Measurements from ENCODE around the gene COCH.
"Not testable (repeated sequence)": the region's sequence is repeated elsewhere in the genome, so short reads cannot be mapped to it uniquely, and the experiment has no call there.

Gene COCH

DNA sequence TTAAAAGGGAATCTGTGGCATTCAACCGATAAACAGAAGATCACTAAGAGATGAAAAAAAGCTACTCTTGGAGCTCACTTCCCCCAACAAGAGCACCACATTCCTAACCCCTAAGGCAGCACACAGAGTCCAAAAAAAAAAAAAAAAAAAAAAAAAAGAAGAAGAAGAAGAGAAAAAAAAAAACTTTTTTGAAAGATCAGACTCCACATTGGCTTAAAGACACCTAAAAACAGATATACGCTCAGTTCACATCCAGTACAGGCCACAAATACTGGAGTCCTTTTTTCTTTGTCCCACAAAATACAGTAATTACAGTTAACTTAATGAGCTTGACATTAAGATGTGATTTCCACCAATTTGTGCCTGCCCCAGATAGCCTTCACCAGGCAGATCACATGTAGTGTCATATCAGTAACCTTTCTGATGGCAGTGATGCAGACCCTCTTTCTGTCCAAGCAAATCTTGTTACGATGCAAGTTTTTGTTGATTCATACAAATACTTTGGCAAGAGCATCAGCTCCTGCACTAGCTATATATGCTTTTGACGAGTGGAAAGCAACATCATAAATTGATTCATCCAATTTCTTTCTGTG is 20.7 kb downstream of the COCH start:
- no peaks in the 10 kb centered on the region for H3K27me3 Mint-ChIP-seq
- no peak overlapping the region for H3K4me3 Mint-ChIP-seq
- no peaks in the 10 kb centered on the region for H3K4me1 Mint-ChIP-seq
- H3K27ac Mint-ChIP-seq = no peak overlapping the region
- no peaks in the 10 kb centered on the region for H3K9me3 Mint-ChIP-seq
- H3K36me3 Mint-ChIP-seq = peaks cover 16% of the 10 kb centered on the region

DNA sequence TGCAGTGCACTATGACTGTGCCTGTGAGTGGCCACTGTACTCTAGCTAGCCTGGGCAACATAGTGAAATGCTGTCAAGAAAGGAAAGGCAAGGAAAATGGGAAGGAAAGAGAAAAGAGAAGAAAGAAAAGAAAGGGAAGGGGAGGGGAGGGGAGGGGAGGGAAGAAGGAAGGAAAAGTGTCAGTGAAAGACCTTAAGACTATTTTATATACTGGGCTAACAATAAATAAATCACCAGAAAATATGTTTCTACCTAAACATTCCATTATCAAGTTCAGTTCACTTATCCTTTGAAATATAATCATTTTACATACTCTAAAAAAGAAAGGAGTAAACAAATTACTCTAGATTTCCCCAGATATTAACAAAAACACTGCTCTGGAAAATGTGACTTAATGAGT is 22.1 kb downstream of the COCH start:
- H3K4me3 Mint-ChIP-seq = no peak overlapping the region
- H3K4me1 Mint-ChIP-seq = no peaks in the 10 kb centered on the region
- peaks cover 16% of the 10 kb centered on the region for H3K36me3 Mint-ChIP-seq
- H3K27me3 Mint-ChIP-seq = no peaks in the 10 kb centered on the region
- H3K27ac Mint-ChIP-seq = peak overlapping the region; percentile 92
- H3K9me3 Mint-ChIP-seq = no peaks in the 10 kb centered on the region

GRCh38 chr14:30897121-30897520 is 22.8 kb downstream of the COCH start:
- peaks cover 19% of the 10 kb centered on the region for H3K36me3 Mint-ChIP-seq
- H3K9me3 Mint-ChIP-seq, H3K27ac Mint-ChIP-seq, H3K27me3 Mint-ChIP-seq, H3K4me3 Mint-ChIP-seq, H3K4me1 Mint-ChIP-seq: not testable (repeated sequence)

DNA sequence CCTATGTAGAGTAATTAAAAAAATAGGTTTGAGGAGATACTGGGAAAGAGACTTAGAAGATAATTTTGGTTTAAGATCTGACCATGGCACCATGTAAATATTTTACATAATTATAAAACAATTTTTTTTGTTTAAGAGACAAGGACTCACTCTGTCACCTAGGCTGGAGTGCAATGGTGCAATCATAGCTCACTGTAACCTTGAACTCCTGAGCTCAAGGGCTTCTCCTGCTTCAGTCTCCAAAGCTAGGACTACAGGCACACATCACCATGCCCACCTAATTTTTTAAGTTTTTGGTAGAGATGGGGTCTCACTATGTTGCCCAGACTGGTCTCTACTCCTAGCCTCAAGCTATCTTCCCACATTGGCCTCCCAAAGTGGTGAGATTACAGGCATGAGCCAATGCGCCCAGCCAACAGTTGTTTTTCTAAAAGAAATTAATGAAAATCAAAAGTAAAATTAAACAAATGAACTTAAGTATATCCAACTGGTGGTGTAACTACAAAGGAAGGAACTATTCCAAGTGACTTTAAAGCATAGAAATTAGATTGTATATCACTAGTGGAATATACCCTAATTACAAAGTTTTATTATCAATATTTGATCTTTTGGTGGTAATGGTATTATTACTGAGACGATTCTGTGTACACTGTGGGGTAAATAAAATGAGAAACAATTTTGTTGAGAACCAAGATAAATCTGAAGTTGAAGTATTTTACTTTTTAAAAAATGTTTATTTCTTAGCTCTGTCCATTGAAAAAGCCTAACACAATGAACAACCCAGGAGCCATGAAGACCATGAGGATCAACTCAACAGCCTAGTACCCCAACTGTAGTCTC is 29.1 kb downstream of the COCH start:
- Mint-ChIP-seq H3K9me3 (no peaks in the 10 kb centered on the region), H3K4me3 (no peak overlapping the region), H3K4me1 (no peaks in the 10 kb centered on the region), H3K27me3 (no peaks in the 10 kb centered on the region), H3K27ac (no peak overlapping the region), H3K36me3 (peaks cover 15% of the 10 kb centered on the region)

GRCh38 chr14:30906752-30907658 is 32.6 kb downstream of the COCH start:
- Mint-ChIP-seq H3K36me3 (peaks cover 14% of the 10 kb centered on the region), H3K9me3 (no peaks in the 10 kb centered on the region)

GRCh38 chr14:30907659-30908057 is 33.3 kb downstream of the COCH start:
- peaks cover 13% of the 10 kb centered on the region for H3K36me3 Mint-ChIP-seq
- H3K4me1 Mint-ChIP-seq = no peaks in the 10 kb centered on the region
- H3K27ac Mint-ChIP-seq = no peak overlapping the region
- H3K9me3 Mint-ChIP-seq = no peaks in the 10 kb centered on the region
- H3K27me3 Mint-ChIP-seq = no peaks in the 10 kb centered on the region
- H3K4me3 Mint-ChIP-seq = no peak overlapping the region

More at GRCh38 chr14:30906752-30907658, 32.6 kb downstream of the COCH start:
- H3K27me3 Mint-ChIP-seq = no peaks in the 10 kb centered on the region
- H3K4me1 Mint-ChIP-seq = no peaks in the 10 kb centered on the region
- H3K27ac Mint-ChIP-seq = no peak overlapping the region
- H3K4me3 Mint-ChIP-seq = no peak overlapping the region

DNA sequence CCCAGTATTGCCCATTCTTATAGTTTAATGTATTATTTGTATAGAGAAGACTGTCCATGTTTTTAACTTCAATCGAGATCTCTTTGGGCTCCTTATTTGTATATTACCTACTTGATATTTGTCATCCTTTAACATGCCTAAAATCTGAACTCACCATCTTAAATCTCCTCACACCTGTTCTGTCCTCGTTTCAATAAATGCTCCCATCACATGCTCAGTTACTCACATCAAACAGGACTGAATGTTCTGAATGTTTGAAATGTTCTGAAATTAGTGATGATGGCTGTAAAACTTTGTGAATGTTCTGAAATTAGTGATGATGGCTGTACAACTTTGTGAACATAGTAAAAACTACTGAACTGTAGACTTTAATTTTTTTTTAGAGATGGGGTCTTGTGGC is 34.5 kb downstream of the COCH start:
- Mint-ChIP-seq H3K27me3 (no peaks in the 10 kb centered on the region), H3K36me3 (peaks cover 13% of the 10 kb centered on the region), H3K4me1 (no peaks in the 10 kb centered on the region), H3K9me3 (no peaks in the 10 kb centered on the region), H3K27ac (no peak overlapping the region), H3K4me3 (no peak overlapping the region)

- H3K4me3 Mint-ChIP-seq = no peak overlapping the region
- peaks cover 6% of the 10 kb centered on the region for H3K4me1 Mint-ChIP-seq
- no peaks in the 10 kb centered on the region for H3K27me3 Mint-ChIP-seq
- peaks cover 9% of the 10 kb centered on the region for H3K36me3 Mint-ChIP-seq
- no peak overlapping the region for H3K27ac Mint-ChIP-seq
- no peaks in the 10 kb centered on the region for H3K9me3 Mint-ChIP-seq
These were observed 40.5 kb downstream of the COCH start for GRCh38 chr14:30914812-30915211.

DNA sequence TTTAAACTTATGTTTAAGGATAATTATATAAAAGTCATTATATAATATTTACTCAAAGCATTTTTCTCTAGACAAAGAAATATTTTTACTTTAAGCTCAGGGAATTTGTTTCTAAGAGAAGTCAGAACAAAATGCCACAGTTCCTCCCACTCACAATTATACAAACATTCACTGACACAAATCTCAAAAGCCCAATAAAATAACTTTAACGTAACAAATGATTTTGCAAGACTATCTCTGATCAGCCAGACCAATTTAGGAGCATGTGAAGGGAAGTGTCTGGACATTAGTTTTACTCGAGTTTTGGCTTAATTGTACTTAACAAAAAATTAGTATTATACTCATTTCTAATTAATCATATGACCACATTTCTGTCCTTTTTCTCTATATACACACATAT is 41.2 kb downstream of the COCH start:
- Mint-ChIP-seq H3K27me3 (no peaks in the 10 kb centered on the region), H3K4me3 (no peak overlapping the region), H3K36me3 (peaks cover 9% of the 10 kb centered on the region), H3K9me3 (no peaks in the 10 kb centered on the region), H3K27ac (no peak overlapping the region), H3K4me1 (peaks cover 7% of the 10 kb centered on the region)

GRCh38 chr14:30921305-30921704 is 46.9 kb downstream of the COCH start:
- H3K9me3 Mint-ChIP-seq = no peaks in the 10 kb centered on the region
- H3K4me3 Mint-ChIP-seq = no peak overlapping the region
- H3K27ac Mint-ChIP-seq = no peak overlapping the region
- peaks cover 14% of the 10 kb centered on the region for H3K4me1 Mint-ChIP-seq
- H3K27me3 Mint-ChIP-seq = no peaks in the 10 kb centered on the region
- peaks cover 8% of the 10 kb centered on the region for H3K36me3 Mint-ChIP-seq

DNA sequence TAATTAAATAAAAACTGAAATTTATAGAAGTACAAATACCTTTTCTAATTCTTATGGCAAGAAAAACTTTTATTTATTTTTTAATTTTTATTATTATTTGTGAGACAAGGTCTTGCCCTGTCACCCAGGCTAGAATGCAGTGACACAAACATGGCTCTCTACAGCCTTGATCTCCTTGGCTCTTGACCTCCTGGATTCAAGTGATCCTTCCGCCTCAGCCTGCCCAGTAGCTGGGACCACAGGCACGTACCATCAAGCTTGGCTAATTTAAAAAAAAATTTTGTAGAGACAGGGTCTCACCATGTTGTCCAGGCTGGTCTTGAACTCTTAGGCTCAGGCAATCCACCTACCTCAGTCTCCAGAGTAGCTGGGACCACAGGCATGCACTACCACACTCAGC is 47.4 kb downstream of the COCH start:
- Mint-ChIP-seq H3K27ac (no peak overlapping the region), H3K4me3 (no peak overlapping the region), H3K4me1 (peaks cover 13% of the 10 kb centered on the region), H3K27me3 (no peaks in the 10 kb centered on the region), H3K9me3 (no peaks in the 10 kb centered on the region), H3K36me3 (peaks cover 8% of the 10 kb centered on the region)

DNA sequence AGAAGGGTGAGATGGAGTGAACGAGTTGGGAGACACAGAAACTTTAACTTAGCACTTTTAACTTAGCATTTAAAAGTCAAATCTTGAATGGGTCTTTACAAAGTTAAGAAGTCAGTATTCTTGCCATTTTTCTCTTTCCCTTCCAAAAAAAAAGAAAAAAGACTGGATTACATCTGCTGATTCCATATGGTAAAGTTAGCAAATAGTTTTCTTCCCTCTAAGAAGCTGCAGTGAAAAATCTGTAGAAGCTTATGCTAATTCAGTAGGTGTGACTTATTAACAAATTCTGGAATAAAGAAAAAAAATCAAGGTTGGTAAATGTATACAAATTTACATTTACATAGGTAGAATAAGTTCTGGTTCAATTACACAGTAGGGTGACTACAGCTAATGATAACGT is 50.9 kb downstream of the COCH start:
- peaks cover 8% of the 10 kb centered on the region for H3K36me3 Mint-ChIP-seq
- no peak overlapping the region for H3K27ac Mint-ChIP-seq

DNA sequence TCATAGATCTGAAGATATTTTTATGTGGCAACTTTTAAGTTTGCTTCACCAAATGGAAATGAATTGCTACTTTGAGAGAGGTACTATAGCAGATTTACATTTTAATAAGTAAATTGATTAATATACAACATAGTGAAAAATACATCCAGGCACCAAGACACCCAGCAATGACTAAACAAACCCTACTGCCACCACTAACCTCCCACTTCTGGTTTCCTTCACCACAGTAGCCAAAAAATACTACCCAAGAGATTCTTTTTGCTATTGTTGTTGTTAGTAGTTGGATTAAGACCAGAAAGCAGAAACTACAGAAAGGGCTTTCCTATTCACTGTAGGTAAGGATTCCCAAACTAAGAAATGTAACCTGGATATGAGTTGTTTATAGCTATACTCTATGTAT is 54.1 kb downstream of the COCH start:
- peaks cover 4% of the 10 kb centered on the region for H3K4me1 Mint-ChIP-seq
- H3K9me3 Mint-ChIP-seq = no peaks in the 10 kb centered on the region
- no peak overlapping the region for H3K4me3 Mint-ChIP-seq
- peaks cover 2% of the 10 kb centered on the region for H3K36me3 Mint-ChIP-seq
- H3K27ac Mint-ChIP-seq = no peak overlapping the region
- H3K27me3 Mint-ChIP-seq = no peaks in the 10 kb centered on the region

More for the DNA sequence above, 50.9 kb downstream of the COCH start:
- Mint-ChIP-seq H3K4me3 (no peak overlapping the region), H3K27me3 (no peaks in the 10 kb centered on the region), H3K9me3 (no peaks in the 10 kb centered on the region), H3K4me1 (peaks cover 13% of the 10 kb centered on the region)

- H3K36me3 Mint-ChIP-seq, H3K4me3 Mint-ChIP-seq, H3K27ac Mint-ChIP-seq, H3K27me3 Mint-ChIP-seq, H3K9me3 Mint-ChIP-seq, H3K4me1 Mint-ChIP-seq: not testable (repeated sequence)
These were observed 59.6 kb downstream of the COCH start for GRCh38 chr14:30933937-30934336.

DNA sequence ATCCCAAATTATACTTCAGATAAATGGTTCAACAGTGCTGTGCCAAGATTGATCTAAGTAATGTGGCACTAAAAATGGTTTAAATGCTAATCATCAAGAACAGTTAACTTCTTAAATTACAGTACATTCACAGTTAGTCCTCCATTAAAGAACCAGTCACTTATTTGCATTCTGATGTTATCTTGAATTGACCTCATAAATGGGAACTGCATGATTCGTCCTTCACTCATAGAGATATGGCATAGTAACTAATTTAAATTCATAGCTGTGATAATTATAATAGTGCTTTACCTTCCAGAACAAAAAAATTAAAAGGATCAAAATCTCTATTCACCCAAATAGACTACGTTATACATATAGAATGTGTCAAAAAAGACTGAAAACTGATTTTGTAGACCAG is 61.1 kb downstream of the COCH start:
- H3K4me3 Mint-ChIP-seq = no peak overlapping the region
- H3K36me3 Mint-ChIP-seq = peaks cover 11% of the 10 kb centered on the region
- no peaks in the 10 kb centered on the region for H3K4me1 Mint-ChIP-seq

DNA sequence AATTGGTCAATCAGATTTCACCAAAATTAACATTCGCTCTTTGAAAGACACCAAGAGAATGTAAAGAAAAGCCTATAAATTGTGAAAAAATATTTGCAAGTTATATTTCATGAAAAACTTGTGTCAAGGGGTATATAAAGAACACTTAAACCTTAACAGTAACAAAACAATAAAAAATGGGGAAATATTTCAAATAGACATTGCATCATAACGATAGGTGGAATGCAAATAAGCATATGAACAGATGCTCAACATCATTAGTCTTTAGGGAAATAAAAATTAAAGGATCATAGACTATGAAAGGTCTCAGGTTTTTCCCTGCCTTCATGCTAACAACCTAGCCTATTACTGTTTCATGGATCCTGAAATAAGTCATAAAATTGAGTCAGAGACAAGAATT is 64.3 kb downstream of the COCH start:
- H3K4me3 Mint-ChIP-seq = no peak overlapping the region
- H3K9me3 Mint-ChIP-seq = no peaks in the 10 kb centered on the region
- H3K27ac Mint-ChIP-seq = no peak overlapping the region
- H3K36me3 Mint-ChIP-seq = peaks cover 13% of the 10 kb centered on the region
- no peaks in the 10 kb centered on the region for H3K4me1 Mint-ChIP-seq
- no peaks in the 10 kb centered on the region for H3K27me3 Mint-ChIP-seq

More for the DNA sequence above, 61.1 kb downstream of the COCH start:
- Mint-ChIP-seq H3K27me3 (no peaks in the 10 kb centered on the region), H3K9me3 (no peaks in the 10 kb centered on the region), H3K27ac (no peak overlapping the region)
